Measurements from ENCODE around the gene P2RX1.

The P2RX1 gene

DNA sequence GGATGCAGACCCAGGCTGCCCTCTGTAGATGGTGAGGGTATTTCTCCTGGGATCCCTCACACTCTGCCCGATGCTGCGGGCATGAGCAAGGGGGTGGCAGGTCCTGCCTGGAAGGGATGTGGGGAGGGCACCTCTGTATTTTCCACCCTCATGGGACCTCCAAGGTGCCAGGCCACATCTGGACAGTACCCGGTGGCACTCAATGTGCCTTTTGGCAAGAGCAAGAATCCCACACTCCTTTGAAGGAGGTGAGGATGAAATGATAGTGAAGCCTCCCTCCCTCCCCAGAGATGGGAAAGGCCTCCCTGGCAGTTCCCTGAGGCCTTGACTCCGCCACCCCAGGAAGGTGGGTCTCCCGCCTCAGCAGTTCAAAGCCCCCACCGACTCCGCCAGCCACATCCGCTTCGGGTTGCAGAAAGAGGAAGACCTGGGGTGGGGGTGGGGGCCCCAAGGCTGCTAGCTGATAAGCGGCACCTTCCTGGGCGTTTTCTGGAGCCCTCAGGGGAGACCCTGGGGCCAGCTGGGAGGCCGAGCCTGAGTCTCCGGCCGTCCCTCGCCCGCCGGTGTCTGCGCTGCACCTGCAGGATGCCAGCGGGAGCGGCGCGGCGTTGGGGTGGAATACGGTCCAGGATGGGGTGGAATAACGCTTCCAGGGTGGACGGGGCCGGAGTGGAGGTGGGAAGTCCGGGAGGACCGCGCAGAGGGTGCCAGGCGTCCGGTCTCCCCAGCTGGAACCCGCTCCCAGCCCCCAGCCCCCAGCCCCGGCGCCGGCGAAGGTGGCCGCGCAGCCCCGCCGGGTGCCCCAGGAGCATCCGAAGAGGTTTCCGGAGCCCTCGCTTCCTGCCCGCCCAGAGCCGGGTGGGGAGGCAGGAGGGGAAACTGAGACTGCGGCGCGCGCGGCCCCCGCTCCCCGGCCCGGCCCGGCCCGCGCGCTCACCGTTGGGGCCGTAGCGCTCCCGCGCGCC, 47.3 kb upstream of the P2RX1 start:
- no peaks in the 10 kb centered on the region for H4K20me1 ChIP-seq (ENCODE audit: insufficient read depth, low read length)
- H2AFZ ChIP-seq (ENCODE audit: low read length), result no peak overlapping the region
- no peaks in the 10 kb centered on the region for H3K27me3 ChIP-seq (ENCODE audit: insufficient read depth, low read length)
- no peaks in the 10 kb centered on the region for H3K9me3 ChIP-seq (ENCODE audit: low read length)
- 0 out of 2 replicates have a peak, but pooled peaks cover 3% of the 10 kb centered on the region for H3F3A ChIP-seq (ENCODE audit: insufficient read depth, low read length)
- no peak for TF ChIP-seq EZH2 (IDR thresholded peaks at IDR 0.05; ENCODE audit: borderline replicate concordance, low read length)
- TF ChIP-seq, protein P1, sequence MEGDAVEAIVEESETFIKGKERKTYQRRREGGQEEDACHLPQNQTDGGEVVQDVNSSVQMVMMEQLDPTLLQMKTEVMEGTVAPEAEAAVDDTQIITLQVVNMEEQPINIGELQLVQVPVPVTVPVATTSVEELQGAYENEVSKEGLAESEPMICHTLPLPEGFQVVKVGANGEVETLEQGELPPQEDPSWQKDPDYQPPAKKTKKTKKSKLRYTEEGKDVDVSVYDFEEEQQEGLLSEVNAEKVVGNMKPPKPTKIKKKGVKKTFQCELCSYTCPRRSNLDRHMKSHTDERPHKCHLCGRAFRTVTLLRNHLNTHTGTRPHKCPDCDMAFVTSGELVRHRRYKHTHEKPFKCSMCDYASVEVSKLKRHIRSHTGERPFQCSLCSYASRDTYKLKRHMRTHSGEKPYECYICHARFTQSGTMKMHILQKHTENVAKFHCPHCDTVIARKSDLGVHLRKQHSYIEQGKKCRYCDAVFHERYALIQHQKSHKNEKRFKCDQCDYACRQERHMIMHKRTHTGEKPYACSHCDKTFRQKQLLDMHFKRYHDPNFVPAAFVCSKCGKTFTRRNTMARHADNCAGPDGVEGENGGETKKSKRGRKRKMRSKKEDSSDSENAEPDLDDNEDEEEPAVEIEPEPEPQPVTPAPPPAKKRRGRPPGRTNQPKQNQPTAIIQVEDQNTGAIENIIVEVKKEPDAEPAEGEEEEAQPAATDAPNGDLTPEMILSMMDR (IDR thresholded peaks at IDR 0.05; ENCODE audit: low read length), result no peak
- peak overlapping the region; percentile 76 for H3K9ac ChIP-seq (ENCODE audit: low read length)
- H3K4me2 ChIP-seq (ENCODE audit: low read length), result peak overlapping the region; percentile 95
- peaks cover 36% of the 10 kb centered on the region for H3K79me2 ChIP-seq (ENCODE audit: insufficient read depth, low read length)
- peak overlapping the region; percentile 98 for H3K27ac ChIP-seq (ENCODE audit: low read depth, low read length, poor library complexity, severe bottlenecking)
- H3K4me3 ChIP-seq (ENCODE audit: low read depth, low read length, poor library complexity, severe bottlenecking), result peak overlapping the region; percentile 78
- peaks cover 63% of the 10 kb centered on the region for H3K4me1 ChIP-seq (ENCODE audit: insufficient read depth, low read length, severe bottlenecking)
- H3K9me2 ChIP-seq (ENCODE audit: low read depth, low read length), result no peaks in the 10 kb centered on the region
- H3K36me3 ChIP-seq (ENCODE audit: insufficient read depth, low read length), result peaks cover 14% of the 10 kb centered on the region; the same call in 1 of the 2 replicates

DNA sequence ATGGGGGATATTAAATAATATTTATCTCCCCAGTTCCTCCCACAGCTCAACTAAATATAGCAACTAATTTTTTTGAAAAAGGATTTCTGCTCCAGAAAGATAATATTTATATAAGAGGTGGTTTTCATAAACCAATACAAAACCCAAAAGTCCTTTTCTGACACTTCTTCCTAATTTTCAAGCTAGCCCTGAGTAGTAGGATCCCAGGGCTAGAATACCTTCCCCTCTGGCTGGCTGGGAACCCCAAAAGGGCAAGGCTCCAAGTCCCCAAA, 46.6 kb upstream of the P2RX1 start:
- peaks cover 69% of the 10 kb centered on the region for H3K4me1 ChIP-seq (ENCODE audit: insufficient read depth, low read length, severe bottlenecking)
- H2AFZ ChIP-seq (ENCODE audit: low read length), result no peak overlapping the region
- H3K9me2 ChIP-seq (ENCODE audit: low read depth, low read length), result no peaks in the 10 kb centered on the region
- H3K9ac ChIP-seq (ENCODE audit: low read length), result peak overlapping the region; percentile 76
- peak overlapping the region; percentile 98 for H3K27ac ChIP-seq (ENCODE audit: low read depth, low read length, poor library complexity, severe bottlenecking)
- peak overlapping the region; percentile 95 for H3K4me2 ChIP-seq (ENCODE audit: low read length)
- TF ChIP-seq, protein P1 (IDR thresholded peaks at IDR 0.05; ENCODE audit: low read length), result no peak
- TF ChIP-seq EZH2 (IDR thresholded peaks at IDR 0.05; ENCODE audit: borderline replicate concordance, low read length), result no peak
- no peaks in the 10 kb centered on the region for H3K9me3 ChIP-seq (ENCODE audit: low read length)
- H3K4me3 ChIP-seq (ENCODE audit: low read depth, low read length, poor library complexity, severe bottlenecking), result peak overlapping the region; percentile 78
- peaks cover 19% of the 10 kb centered on the region; the same call in 1 of the 2 replicates for H3K36me3 ChIP-seq (ENCODE audit: insufficient read depth, low read length)
- no peaks in the 10 kb centered on the region for H4K20me1 ChIP-seq (ENCODE audit: insufficient read depth, low read length)
- H3F3A ChIP-seq (ENCODE audit: insufficient read depth, low read length), result 0 out of 2 replicates have a peak, but pooled peaks cover 3% of the 10 kb centered on the region
- peaks cover 41% of the 10 kb centered on the region for H3K79me2 ChIP-seq (ENCODE audit: insufficient read depth, low read length)
- no peaks in the 10 kb centered on the region for H3K27me3 ChIP-seq (ENCODE audit: insufficient read depth, low read length)

DNA sequence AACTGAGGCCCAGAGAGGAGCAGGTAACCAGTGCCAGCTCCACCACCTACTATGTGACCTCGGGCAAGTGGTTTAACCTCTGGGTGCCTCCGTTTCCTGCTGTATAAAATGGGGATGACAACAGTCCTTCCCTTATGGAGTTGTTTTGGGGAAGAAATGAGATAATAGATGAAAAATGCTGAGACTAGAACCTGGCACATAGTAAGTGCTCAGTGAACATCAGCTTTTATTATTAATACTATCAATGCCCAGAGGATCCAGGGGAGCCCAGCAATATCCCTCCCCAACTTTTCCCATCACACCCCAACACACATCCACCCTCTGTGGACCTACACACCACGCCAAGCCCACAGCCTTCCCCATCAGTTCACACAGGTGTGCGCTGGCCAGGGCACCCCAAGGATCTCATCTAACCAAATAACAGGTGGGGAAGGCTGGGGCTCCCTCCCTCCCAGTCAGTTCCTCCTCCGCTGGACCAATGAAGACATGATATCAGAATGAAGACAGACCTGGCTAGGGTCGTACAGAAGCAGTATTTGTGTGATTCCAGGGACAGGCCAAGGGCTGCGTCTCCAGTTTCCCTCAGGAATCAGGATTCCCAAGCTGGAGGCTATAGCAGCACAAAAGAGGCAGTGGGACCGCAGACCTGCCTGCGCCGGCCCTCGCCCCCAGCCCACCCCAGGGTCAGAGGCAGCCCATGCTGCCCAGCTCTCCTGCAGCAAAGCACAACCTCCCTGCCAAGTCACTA, 46.1 kb upstream of the P2RX1 start:
- peak overlapping the region; percentile 95 for H3K4me2 ChIP-seq (ENCODE audit: low read length)
- peak overlapping the region; percentile 98 for H3K27ac ChIP-seq (ENCODE audit: low read depth, low read length, poor library complexity, severe bottlenecking)
- peaks cover 46% of the 10 kb centered on the region for H3K79me2 ChIP-seq (ENCODE audit: insufficient read depth, low read length)
- H3K4me3 ChIP-seq (ENCODE audit: low read depth, low read length, poor library complexity, severe bottlenecking), result peak overlapping the region; percentile 78
- H3K9me2 ChIP-seq (ENCODE audit: low read depth, low read length), result no peaks in the 10 kb centered on the region
- H3K36me3 ChIP-seq (ENCODE audit: insufficient read depth, low read length), result peaks cover 24% of the 10 kb centered on the region; the same call in 1 of the 2 replicates
- no peak overlapping the region for H2AFZ ChIP-seq (ENCODE audit: low read length)
- 0 out of 2 replicates have a peak, but pooled peaks cover 3% of the 10 kb centered on the region for H3F3A ChIP-seq (ENCODE audit: insufficient read depth, low read length)
- H4K20me1 ChIP-seq (ENCODE audit: insufficient read depth, low read length), result no peaks in the 10 kb centered on the region
- no peaks in the 10 kb centered on the region for H3K9me3 ChIP-seq (ENCODE audit: low read length)
- no peak for TF ChIP-seq EZH2 (IDR thresholded peaks at IDR 0.05; ENCODE audit: borderline replicate concordance, low read length)
- TF ChIP-seq, protein P1 (IDR thresholded peaks at IDR 0.05; ENCODE audit: low read length), result no peak
- peak overlapping the region; percentile 76 for H3K9ac ChIP-seq (ENCODE audit: low read length)
- H3K4me1 ChIP-seq (ENCODE audit: insufficient read depth, low read length, severe bottlenecking), result peaks cover 74% of the 10 kb centered on the region
- no peaks in the 10 kb centered on the region for H3K27me3 ChIP-seq (ENCODE audit: insufficient read depth, low read length)
